Gastroesophageal sphincter (tissue), 3 donors: ENCODE results near the gene FYN.

Experiments
- CTCF ChIP-seq, 4 experiments: fragments of 200-600 bp in 2 of 4; fragments of 450-650 bp in 2 of 4; sonication (generic) in 1 of 4; IDR thresholded peaks; one replicate each; pipeline ENCODE4 v1.5.1; 2017 to 2019; ENCODE audit warnings: antibody characterized with exemption in 4 of 4, mild to moderate bottlenecking in 2 of 4, moderate library complexity in 2 of 4
- POLR2A ChIP-seq, 2 donors: fragments of 450-650 bp; IDR thresholded peaks; one replicate each; pipeline ENCODE4 v1.6.1; 2017; ENCODE audit warnings: antibody characterized with exemption in 2 of 2, mild to moderate bottlenecking in 2 of 2, moderate library complexity in 1 of 2
- POLR2AphosphoS5 ChIP-seq: sonication (generic); formaldehyde crosslinking; IDR thresholded peaks from one replicate; pipeline ENCODE4 v1.6.1; 2017; ENCODE audit warnings: antibody characterized with exemption

- TF ChIP-seq POLR2A (IDR thresholded peaks at IDR 0.05) (no peak), POLR2AphosphoS5 (no peak), CTCF (IDR thresholded peaks at IDR 0.05) (no peak)
These were observed 31.4 kb downstream of the FYN start for GRCh38 chr6:111841822-111842221.
